Neural progenitor cell (in vitro differentiated cells): ENCODE results near the gene ABCC9.

ENCODE experiments used
- CTCF ChIP-seq: fragments of 200-600 bp; sonication (generic); IDR thresholded peaks from 2 replicates; pipeline ENCODE4 v1.5.1; 2017; ENCODE audit warnings: antibody characterized with exemption, mild to moderate bottlenecking
- EZH2 ChIP-seq: fragments of 200-600 bp; sonication (generic); IDR thresholded peaks from 2 replicates; pipeline ENCODE4 v1.6.1; 2017; ENCODE audit warnings: antibody characterized with exemption, mild to moderate bottlenecking, moderate library complexity

GRCh38 chr12:21773806-21774205, 167.4 kb downstream of the ABCC9 start:
- TF ChIP-seq CTCF (no peak), EZH2 (peak; percentile 53)
